Esophagus squamous epithelium (tissue), 4 donors: ENCODE measurements around the gene ADAMTS15.

Experiments
- POLR2A ChIP-seq, 4 donors: fragments of 450-650 bp; IDR thresholded peaks; one replicate each; pipeline ENCODE4 v1.6.1; 2017; ENCODE audit warnings: antibody characterized with exemption in 4 of 4, mild to moderate bottlenecking in 4 of 4, moderate library complexity in 3 of 4
- TF ChIP-seq, protein P1 (sequence below), 6 experiments: fragments of 450-650 bp in 4 of 6; fragments of 200-600 bp in 2 of 6; sonication (generic) in 2 of 6; IDR thresholded peaks; one replicate each; pipeline ENCODE4 v1.5.1; 2016 to 2019; ENCODE audit warnings: antibody characterized with exemption in 6 of 6, mild to moderate bottlenecking in 4 of 6, moderate library complexity in 4 of 6

DNA sequence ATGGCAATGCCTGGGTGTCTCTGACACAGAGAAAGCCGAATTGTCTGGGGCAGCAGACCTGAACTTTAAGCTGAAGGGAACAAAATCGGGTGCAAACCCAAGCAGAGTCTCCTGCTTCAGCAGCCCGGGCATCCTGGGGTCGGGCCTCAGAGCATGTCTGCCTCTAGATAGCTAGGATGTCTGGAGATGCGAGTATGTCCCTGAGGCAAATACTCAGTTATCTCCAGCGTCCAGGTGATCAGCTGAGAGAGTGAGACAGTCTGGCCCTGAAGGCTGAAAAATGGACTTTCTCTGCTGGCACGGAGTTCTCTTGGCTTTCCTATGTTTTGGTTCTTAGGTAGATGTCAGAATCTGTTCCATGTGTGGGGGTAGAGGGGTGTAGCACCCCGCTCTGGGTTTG lies 23.3 kb upstream of the ADAMTS15 start:
- TF ChIP-seq POLR2A (IDR thresholded peaks at IDR 0.05) = no peak
- TF ChIP-seq, protein P1, sequence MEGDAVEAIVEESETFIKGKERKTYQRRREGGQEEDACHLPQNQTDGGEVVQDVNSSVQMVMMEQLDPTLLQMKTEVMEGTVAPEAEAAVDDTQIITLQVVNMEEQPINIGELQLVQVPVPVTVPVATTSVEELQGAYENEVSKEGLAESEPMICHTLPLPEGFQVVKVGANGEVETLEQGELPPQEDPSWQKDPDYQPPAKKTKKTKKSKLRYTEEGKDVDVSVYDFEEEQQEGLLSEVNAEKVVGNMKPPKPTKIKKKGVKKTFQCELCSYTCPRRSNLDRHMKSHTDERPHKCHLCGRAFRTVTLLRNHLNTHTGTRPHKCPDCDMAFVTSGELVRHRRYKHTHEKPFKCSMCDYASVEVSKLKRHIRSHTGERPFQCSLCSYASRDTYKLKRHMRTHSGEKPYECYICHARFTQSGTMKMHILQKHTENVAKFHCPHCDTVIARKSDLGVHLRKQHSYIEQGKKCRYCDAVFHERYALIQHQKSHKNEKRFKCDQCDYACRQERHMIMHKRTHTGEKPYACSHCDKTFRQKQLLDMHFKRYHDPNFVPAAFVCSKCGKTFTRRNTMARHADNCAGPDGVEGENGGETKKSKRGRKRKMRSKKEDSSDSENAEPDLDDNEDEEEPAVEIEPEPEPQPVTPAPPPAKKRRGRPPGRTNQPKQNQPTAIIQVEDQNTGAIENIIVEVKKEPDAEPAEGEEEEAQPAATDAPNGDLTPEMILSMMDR (IDR thresholded peaks at IDR 0.05) = no peak
